GM18858 (cell line): ENCODE data around the gene NKD2.

Experiments
- ATAC-seq: cut with Tn5 transposase; IDR thresholded peaks from one replicate; pipeline ENCODE4 v1.9.1; 2021; ENCODE audit not compliant: unreplicated experiment

NKD2 gene

DNA sequence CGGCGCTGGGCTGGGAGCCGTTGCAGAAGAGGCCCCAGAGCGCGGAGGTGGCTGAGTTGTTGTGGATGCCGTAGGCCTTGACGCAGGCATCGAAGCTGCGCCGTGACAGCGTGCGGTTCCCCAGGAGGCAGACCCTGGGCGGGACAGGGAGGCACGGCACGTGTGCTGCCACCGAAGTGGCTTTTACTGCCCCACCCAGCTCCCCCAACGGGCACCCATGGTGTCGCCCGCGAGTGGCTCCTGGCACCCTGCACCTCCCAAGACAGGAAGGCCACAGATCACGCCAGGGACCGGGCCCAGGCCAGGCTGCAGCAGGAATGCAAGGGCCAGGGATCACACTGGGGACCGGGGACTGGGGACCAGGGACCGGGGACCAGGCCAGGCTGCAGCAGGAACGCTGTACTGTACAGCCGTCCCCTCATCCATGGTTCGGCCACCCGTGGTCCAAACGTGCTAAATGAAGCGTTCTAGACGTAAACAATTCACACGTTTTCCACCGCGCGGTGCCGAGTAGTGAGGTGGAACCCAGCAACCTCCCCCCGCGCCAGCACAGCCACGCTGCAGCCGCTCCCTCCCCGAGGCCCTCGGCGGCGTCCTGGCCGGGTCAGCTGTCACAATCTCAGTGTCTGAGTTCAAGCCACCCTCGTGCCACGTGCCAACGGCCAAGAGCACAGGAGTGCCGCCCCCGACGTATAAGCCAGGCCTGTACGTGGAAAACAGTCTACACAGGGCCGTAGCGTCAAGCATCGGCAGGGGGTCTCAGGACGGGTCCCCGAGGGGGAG is 75.4 kb downstream of the NKD2 start:
- ATAC-seq: no peak

DNA sequence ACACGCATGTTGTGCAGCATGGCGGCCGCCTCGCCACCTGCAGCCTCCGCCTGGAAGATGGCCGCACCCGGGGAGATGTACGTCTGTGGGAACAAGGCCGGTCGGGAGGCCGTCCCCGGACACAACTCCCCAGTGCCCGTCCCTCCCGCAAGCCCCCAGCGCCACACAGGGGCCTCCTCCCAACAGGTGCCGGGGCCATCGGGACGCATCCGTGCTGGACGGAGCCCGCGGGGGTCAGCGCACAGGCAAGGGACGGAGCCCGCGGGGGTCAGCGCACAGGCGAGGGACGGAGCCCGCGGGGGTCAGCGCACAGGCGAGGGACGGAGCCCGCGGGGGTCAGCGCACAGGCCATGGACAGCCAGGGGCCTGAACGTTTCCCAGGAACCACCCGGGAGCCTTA is 76.8 kb downstream of the NKD2 start:
- no peak for ATAC-seq

DNA sequence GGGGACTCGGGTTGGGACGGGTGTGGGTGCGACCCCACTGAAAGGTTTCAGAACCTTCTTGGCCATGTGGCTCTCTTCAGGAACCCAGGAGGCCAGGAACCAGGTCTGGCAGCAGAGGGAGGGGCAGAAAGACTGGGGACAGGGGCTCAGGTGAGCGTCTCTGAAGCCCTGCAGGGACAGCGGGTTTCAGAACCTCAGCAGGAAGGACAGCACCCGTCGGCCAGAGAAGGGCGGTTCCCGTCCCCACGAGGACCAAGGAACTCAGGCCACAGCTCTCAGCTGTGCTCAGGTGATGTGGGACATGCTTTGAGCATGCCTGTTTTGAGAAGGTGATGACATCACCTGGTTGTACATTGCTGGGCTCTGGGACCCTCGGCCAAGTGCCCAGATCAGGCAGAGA is 77.5 kb downstream of the NKD2 start:
- no peak for ATAC-seq

DNA sequence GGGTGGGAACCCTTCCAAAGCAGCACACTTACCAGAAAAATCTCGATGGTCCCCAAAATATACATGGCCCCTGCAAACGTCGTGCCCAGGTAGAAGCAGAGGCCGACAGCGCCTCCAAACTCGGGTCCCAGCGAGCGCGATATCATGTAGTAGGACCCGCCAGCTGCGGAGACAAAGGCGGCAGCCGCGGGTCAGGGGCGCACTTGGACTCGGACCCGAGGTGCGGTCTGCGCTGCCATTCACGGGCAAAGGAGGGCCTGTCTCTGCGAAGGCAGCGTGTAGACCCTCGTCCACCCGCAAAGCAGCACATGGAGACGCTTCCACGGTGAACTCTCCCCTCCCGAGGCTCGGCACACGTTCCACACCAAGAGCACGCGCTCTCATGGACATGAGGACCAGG is 78.3 kb downstream of the NKD2 start:
- ATAC-seq: no peak

DNA sequence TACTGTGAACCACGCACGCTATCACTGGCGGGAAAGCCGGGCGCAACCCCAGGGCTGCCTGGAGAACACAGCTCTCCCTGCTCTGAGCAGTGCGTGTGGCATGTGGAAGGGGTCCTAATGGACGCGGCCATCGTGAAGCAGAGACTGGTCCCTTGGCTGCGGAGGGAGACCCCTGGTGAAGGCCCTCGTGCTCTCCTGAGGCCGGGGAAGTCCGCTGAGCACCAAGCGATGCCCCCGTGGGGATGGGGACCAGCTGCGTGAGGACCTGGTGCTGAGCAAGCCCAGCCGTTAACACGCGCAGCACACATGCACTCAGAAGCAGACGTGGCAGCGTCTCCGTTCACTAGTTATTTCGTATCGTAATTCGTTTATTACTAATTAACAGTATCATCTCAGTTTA is 78.8 kb downstream of the NKD2 start:
- no peak for ATAC-seq

DNA sequence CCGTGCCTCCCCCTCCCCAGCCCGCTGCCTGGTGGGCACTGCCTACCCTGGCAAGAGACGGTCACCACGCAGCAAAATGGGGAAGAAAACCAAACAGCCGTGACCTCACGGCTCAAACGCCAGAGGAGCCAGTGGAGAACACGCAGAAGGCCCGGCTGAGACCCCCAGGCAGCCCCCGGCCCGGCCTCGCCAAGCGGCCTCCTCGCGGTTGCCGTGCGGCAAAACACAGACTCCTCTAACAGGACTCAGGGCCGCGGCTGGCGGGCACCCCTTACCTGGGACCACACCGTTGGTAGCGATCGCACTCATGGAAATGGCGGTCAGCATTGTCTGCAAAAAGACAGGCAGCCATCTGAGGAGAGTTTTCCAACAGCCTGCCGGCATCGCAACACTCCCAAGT is 79.4 kb downstream of the NKD2 start:
- ATAC-seq: no peak
